ENCODE results near the gene ZNF816. TPM values are rescaled to one million over a fixed set of nuclear protein-coding genes. Genes with fewer than 3 reads are reported as not detected.
A peak's percentile ranks its signal among the peaks of the same experiment; 100 is the strongest.

ZNF816 gene
- total RNA-seq, 1 donor from 2014 or later: 5.9 TPM

DNA sequence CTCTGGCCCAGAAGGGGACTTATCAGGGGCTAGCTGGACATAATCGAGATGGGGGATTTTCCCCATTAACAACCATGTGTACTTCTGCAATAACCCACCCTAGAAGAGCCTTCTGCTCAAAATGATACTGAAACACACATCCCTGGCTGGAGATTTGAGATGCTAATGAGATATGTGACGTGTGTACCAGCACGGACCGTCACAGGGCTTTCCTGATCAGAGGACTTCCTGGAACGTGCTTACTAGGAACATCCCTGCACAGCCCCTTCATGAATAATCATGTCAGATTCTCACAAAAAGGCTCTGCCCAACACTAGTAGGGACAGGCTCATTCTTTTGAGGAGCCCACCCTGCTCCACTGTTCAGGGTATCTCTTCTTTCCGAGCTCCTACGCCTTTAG, 44.5 kb upstream of the ZNF816 start:
- intact Hi-C loops (cut with micrococcal nuclease): no loop called here
- peak overlapping the region; percentile 37 for H3K4me3 ChIP-seq
- peaks cover 9% of the 10 kb centered on the region for H3K27me3 ChIP-seq (ENCODE audit: low read depth)
- H3K27ac ChIP-seq (replicated peaks): peak overlapping the region; percentile 12
- DNase-seq: no peak
- TF ChIP-seq, protein P1, sequence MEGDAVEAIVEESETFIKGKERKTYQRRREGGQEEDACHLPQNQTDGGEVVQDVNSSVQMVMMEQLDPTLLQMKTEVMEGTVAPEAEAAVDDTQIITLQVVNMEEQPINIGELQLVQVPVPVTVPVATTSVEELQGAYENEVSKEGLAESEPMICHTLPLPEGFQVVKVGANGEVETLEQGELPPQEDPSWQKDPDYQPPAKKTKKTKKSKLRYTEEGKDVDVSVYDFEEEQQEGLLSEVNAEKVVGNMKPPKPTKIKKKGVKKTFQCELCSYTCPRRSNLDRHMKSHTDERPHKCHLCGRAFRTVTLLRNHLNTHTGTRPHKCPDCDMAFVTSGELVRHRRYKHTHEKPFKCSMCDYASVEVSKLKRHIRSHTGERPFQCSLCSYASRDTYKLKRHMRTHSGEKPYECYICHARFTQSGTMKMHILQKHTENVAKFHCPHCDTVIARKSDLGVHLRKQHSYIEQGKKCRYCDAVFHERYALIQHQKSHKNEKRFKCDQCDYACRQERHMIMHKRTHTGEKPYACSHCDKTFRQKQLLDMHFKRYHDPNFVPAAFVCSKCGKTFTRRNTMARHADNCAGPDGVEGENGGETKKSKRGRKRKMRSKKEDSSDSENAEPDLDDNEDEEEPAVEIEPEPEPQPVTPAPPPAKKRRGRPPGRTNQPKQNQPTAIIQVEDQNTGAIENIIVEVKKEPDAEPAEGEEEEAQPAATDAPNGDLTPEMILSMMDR (IDR thresholded peaks at IDR 0.05; ENCODE audit: borderline replicate concordance): no peak
- H3K9me3 ChIP-seq (replicated peaks): no peaks in the 10 kb centered on the region
- no peaks in the 10 kb centered on the region for H3K4me1 ChIP-seq
- H3K36me3 ChIP-seq: no peaks in the 10 kb centered on the region

DNA sequence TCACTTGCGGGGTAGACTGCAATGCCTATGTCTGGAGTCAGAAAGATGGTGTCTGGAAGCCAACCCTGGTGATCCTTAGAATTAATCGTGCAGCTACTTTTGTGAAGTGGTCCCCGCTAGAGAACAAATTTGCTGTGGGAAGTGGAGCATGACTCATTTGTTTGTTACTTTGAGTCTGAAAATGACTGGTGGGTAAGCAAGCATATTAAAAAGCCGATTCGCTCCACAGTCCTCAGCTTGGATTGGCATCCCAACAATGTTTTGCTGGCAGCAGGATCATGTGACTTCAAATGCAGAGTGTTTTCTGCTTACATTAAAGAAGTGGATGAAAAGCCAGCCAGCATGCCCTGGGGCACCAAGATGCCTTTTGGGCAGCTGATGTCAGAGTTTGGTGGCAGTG, 41.6 kb upstream of the ZNF816 start:
- Histone ChIP-seq H3K27me3 (ENCODE audit: low read depth) (no peaks in the 10 kb centered on the region), H3K4me1 (no peaks in the 10 kb centered on the region), H3K36me3 (no peaks in the 10 kb centered on the region), H3K4me3 (no peak overlapping the region), H3K9me3 (replicated peaks) (no peaks in the 10 kb centered on the region), H3K27ac (replicated peaks) (no peak overlapping the region)
- TF ChIP-seq, protein P1 (IDR thresholded peaks at IDR 0.05; ENCODE audit: borderline replicate concordance): no peak
- intact Hi-C loops (cut with micrococcal nuclease): no loop called here
- DNase-seq: no peak

DNA sequence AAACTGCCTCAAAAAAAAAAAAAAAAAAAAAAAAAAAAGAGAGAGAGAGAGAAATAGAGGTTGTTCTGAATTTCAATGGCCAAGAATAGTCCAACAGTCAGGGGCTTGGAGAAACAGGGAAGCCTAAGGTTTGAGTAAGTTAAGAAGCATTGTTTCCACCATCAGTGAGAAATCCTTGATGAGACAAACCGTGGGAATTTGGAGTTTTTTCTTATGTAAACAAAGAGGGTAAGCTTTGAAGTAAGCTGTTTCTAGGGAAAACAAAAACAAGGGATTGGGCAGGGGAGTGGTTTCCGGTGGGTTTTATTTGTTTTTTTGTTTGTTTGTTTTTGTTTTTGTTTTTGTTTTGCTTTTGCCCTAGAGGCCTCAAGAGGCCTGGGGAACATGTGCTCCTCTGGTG, 39.8 kb upstream of the ZNF816 start:
- DNase-seq: no peak
- Histone ChIP-seq H3K4me3 (no peak overlapping the region), H3K27me3 (ENCODE audit: low read depth) (no peaks in the 10 kb centered on the region), H3K4me1 (no peaks in the 10 kb centered on the region), H3K27ac (replicated peaks) (no peak overlapping the region), H3K36me3 (no peaks in the 10 kb centered on the region), H3K9me3 (replicated peaks) (peaks cover 2% of the 10 kb centered on the region)
- intact Hi-C loops (cut with micrococcal nuclease): no loop called here
- TF ChIP-seq, protein P1 (IDR thresholded peaks at IDR 0.05; ENCODE audit: borderline replicate concordance): no peak

DNA sequence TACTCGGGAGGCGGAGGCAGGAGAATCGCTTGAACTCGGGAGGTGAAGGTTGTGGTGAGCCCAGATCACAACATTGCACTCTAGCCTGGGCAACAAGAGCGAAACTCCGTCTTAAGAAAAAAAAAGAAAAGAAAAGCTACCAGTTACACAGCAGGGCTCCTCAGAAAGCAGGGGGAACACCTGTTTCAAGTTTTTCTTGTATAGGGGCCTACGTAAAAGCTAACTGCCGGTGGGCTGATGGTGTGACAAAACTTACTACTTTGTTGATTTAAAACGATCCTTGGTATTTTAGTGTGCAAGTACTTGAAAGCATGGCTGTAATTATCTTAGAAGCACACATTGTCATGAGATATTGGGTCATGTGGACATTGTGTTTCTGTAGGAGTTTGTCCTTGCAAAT, 35.3 kb upstream of the ZNF816 start:
- TF ChIP-seq, protein P1 (IDR thresholded peaks at IDR 0.05; ENCODE audit: borderline replicate concordance): no peak
- H3K27ac ChIP-seq (replicated peaks): no peak overlapping the region
- H3K4me1 ChIP-seq: peaks cover 11% of the 10 kb centered on the region
- no peaks in the 10 kb centered on the region for H3K27me3 ChIP-seq (ENCODE audit: low read depth)
- H3K9me3 ChIP-seq (replicated peaks): peaks cover 10% of the 10 kb centered on the region
- no peak overlapping the region for H3K4me3 ChIP-seq
- intact Hi-C loops (cut with micrococcal nuclease): no loop called here
- DNase-seq: no peak
- no peaks in the 10 kb centered on the region for H3K36me3 ChIP-seq

DNA sequence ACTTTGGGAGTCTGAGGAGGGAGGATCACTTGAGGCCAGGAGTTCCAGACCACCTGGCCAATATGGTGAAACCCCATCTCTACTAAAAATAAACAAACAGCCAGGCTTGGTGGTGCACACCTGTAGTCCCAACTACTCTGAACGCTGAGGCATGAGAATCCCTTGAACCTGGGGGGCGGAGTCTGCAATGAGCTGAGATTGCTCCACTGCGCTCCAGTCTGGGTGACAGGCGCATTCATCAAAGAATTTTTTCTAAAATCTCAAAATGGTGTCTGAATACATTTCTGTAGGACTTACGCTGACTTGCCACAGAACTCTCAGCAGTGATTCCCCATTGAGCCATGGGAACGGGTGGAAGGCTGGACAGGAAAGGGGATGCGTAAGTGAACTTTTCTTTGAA, 33.0 kb upstream of the ZNF816 start:
- H3K27me3 ChIP-seq (ENCODE audit: low read depth): no peaks in the 10 kb centered on the region
- TF ChIP-seq, protein P1 (IDR thresholded peaks at IDR 0.05; ENCODE audit: borderline replicate concordance): no peak
- peaks cover 23% of the 10 kb centered on the region for H3K4me1 ChIP-seq
- no peak overlapping the region for H3K27ac ChIP-seq (replicated peaks)
- no peaks in the 10 kb centered on the region for H3K36me3 ChIP-seq
- H3K9me3 ChIP-seq (replicated peaks): peaks cover 10% of the 10 kb centered on the region
- no peak overlapping the region for H3K4me3 ChIP-seq
- DNase-seq: no peak
- intact Hi-C loops (cut with micrococcal nuclease): no loop called here

Data from left ventricle myocardium inferior (tissue), 1 donor.